ENCODE measurements around the gene ADCY3. TPM values are rescaled to one million over a fixed set of nuclear protein-coding genes. Genes with fewer than 3 reads are reported as not detected.

The ADCY3 gene
- total RNA-seq, 1 experiment from 2014 or later = 71.1 TPM

DNA sequence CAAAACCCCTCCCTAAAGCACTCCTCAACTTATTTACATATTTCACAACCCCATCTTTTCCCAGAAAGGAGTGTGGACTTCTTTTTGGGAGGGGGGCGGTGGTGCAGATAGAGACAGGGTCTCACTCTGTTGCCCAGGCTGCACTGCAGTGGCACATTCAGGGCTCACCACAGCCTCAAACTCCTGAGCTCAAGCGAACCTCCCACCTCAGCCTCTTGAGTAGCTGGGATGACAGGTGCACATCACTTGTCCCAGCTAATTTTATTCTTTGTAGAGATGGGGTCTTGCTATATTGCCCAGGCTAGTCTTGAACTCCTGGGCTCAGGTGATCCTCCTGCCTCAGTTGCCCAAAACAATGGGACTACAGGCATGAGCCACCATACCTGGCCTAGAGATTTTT lies 44.1 kb downstream of the ADCY3 start:
- no peak for ATAC-seq

DNA sequence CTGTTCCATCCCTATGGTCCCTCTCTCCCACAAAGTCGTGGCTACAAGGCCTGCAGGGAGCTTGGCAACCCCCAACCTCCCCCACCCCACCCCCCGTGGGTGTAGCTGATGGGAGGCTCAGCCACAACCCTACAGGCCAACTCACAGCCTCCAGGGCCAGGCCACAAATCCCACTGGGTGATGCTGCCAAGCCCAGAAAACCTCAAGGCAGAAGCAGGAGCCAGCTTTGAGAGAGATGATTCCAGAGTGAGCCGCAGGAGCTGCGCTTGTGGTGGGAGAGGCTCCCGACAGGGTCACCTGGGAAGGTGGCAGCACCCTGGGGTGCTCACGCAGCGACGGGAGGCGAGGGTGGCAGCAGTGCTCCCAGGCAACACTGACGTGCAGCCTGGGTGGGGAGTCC lies 44.8 kb downstream of the ADCY3 start:
- Histone ChIP-seq H3K4me3 (replicated peaks in 1 of 2; ENCODE audit: low read depth in 1 of 2, low read length in 2 of 2) (no peak overlapping the region), H4K20me1 (ENCODE audit: insufficient read depth) (no peaks in the 10 kb centered on the region), H3K27ac (ENCODE audit: low read depth, low read length) (no peak overlapping the region), H3K4me2 (ENCODE audit: low read length) (no peak overlapping the region), H3K36me3 (ENCODE audit: control insufficient read depth in 1 of 2, insufficient read depth in 2 of 2, low read length in 2 of 2) (peaks cover 2 to 3% of the 10 kb centered on the region in 2 experiments; a peak in 2 of 4 replicates), H3K27me3 (ENCODE audit: insufficient read depth, low read length) (no peaks in the 10 kb centered on the region), H3K9ac (ENCODE audit: low read length) (no peak overlapping the region), H3K9me2 (ENCODE audit: insufficient read depth) (no peaks in the 10 kb centered on the region), H3K4me1 (ENCODE audit: control insufficient read depth in 1 of 2, insufficient read depth in 2 of 2, low read length in 2 of 2) (no peaks in the 10 kb centered on the region), H2AFZ (ENCODE audit: low read depth, low read length, poor library complexity, severe bottlenecking) (no peak overlapping the region), H3K9me3 (ENCODE audit: control insufficient read depth in 1 of 2, insufficient read depth in 1 of 2, low read depth in 1 of 2, low read length in 2 of 2) (no peaks in the 10 kb centered on the region), H3K79me2 (ENCODE audit: insufficient read depth, low read length) (peaks cover 9% of the 10 kb centered on the region; the same call in 1 of the 2 replicates)
- DNase-seq (ENCODE audit: low read depth, low spot score) = no peak
- ChIA-PET RAD21 (ENCODE audit: low non-redundant PET in 1 of 2, low total read pairs in 2 of 2, uncharacterized antibody in 2 of 2, unreplicated experiment in 2 of 2) (no interaction called here), CTCF (no interaction called here), POLR2A (interaction anchor here (0.6 kb wide), 1 partner anchor 68 kb away, joined by 3 read pairs; no protein-coding TSS in a partner anchor)
- TF ChIP-seq, protein P1, sequence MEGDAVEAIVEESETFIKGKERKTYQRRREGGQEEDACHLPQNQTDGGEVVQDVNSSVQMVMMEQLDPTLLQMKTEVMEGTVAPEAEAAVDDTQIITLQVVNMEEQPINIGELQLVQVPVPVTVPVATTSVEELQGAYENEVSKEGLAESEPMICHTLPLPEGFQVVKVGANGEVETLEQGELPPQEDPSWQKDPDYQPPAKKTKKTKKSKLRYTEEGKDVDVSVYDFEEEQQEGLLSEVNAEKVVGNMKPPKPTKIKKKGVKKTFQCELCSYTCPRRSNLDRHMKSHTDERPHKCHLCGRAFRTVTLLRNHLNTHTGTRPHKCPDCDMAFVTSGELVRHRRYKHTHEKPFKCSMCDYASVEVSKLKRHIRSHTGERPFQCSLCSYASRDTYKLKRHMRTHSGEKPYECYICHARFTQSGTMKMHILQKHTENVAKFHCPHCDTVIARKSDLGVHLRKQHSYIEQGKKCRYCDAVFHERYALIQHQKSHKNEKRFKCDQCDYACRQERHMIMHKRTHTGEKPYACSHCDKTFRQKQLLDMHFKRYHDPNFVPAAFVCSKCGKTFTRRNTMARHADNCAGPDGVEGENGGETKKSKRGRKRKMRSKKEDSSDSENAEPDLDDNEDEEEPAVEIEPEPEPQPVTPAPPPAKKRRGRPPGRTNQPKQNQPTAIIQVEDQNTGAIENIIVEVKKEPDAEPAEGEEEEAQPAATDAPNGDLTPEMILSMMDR (IDR thresholded peaks at IDR 0.05 in 2 of 3, conservative IDR thresholded peaks at IDR 0.05 in 1 of 3; ENCODE audit: borderline replicate concordance in 1 of 3, insufficient read depth in 1 of 3, low read depth in 2 of 3, low read length in 2 of 3) = no peak
- TF ChIP-seq SP1 (IDR thresholded peaks at IDR 0.05; ENCODE audit: low read depth) = no peak
- no peak for TF ChIP-seq CEBPB (IDR thresholded peaks at IDR 0.05; ENCODE audit: low read depth)
- no peak for TF ChIP-seq TCF7L2 (IDR thresholded peaks at IDR 0.05; ENCODE audit: borderline replicate concordance, extremely low read depth, insufficient read depth, insufficient read length)
- no peak for TF ChIP-seq RAD21 (IDR thresholded peaks at IDR 0.05; ENCODE audit: low read depth)
- TF ChIP-seq, protein P2, sequence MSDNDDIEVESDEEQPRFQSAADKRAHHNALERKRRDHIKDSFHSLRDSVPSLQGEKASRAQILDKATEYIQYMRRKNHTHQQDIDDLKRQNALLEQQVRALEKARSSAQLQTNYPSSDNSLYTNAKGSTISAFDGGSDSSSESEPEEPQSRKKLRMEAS (IDR thresholded peaks at IDR 0.05) = no peak
- no peak for TF ChIP-seq ZFX (IDR thresholded peaks at IDR 0.05)
- TF ChIP-seq JUND (IDR thresholded peaks at IDR 0.05) = no peak
- TF ChIP-seq EZH2phosphoT487 (IDR thresholded peaks at IDR 0.05; ENCODE audit: borderline replicate concordance) = no peak
- TF ChIP-seq ZNF274 (IDR thresholded peaks at IDR 0.05; ENCODE audit: low read depth, low read length) = no peak
- TF ChIP-seq YY1 (IDR thresholded peaks at IDR 0.05; ENCODE audit: extremely low read depth, insufficient replicate concordance, low read depth, low read length) = no peak
- no peak for TF ChIP-seq ELF1 (IDR thresholded peaks at IDR 0.05; ENCODE audit: borderline replicate concordance, low read depth)
- no peak for TF ChIP-seq SRF (IDR thresholded peaks at IDR 0.05; ENCODE audit: low read depth)
- TF ChIP-seq EGR1 (IDR thresholded peaks at IDR 0.05; ENCODE audit: low read depth) = no peak
- TF ChIP-seq FOSL1 (IDR thresholded peaks at IDR 0.05; ENCODE audit: low read depth) = no peak
- TF ChIP-seq EZH2 (IDR thresholded peaks at IDR 0.05) = no peak
- no TSS peak for BruUV-seq (replicated peaks)
- ATAC-seq = no peak
- intact Hi-C loops (cut with micrococcal nuclease) = no loop called here

More for the DNA sequence above, 44.1 kb downstream of the ADCY3 start:
- Histone ChIP-seq H4K20me1 (ENCODE audit: insufficient read depth) (no peaks in the 10 kb centered on the region), H3K4me1 (ENCODE audit: control insufficient read depth in 1 of 2, insufficient read depth in 2 of 2, low read length in 2 of 2) (no peaks in the 10 kb centered on the region), H2AFZ (ENCODE audit: low read depth, low read length, poor library complexity, severe bottlenecking) (no peak overlapping the region), H3K4me2 (ENCODE audit: low read length) (no peak overlapping the region), H3K27me3 (ENCODE audit: insufficient read depth, low read length) (no peaks in the 10 kb centered on the region), H3K27ac (ENCODE audit: low read depth, low read length) (no peak overlapping the region), H3K4me3 (replicated peaks in 1 of 2; ENCODE audit: low read depth in 1 of 2, low read length in 2 of 2) (no peak overlapping the region), H3K9ac (ENCODE audit: low read length) (no peak overlapping the region), H3K36me3 (ENCODE audit: control insufficient read depth in 1 of 2, insufficient read depth in 2 of 2, low read length in 2 of 2) (peaks cover under 1 to 3% of the 10 kb centered on the region in 2 experiments; a peak in 2 of 4 replicates), H3K79me2 (ENCODE audit: insufficient read depth, low read length) (peaks cover 11% of the 10 kb centered on the region; the same call in 1 of the 2 replicates), H3K9me2 (ENCODE audit: insufficient read depth) (no peaks in the 10 kb centered on the region), H3K9me3 (ENCODE audit: control insufficient read depth in 1 of 2, insufficient read depth in 1 of 2, low read depth in 1 of 2, low read length in 2 of 2) (no peaks in the 10 kb centered on the region)
- ChIA-PET POLR2A (no interaction called here), RAD21 (ENCODE audit: low non-redundant PET in 1 of 2, low total read pairs in 2 of 2, uncharacterized antibody in 2 of 2, unreplicated experiment in 2 of 2) (no interaction called here), CTCF (no interaction called here)
- intact Hi-C loops (cut with micrococcal nuclease) = no loop called here
- no peak for DNase-seq (ENCODE audit: low read depth, low spot score)
- TF ChIP-seq SP1 (IDR thresholded peaks at IDR 0.05; ENCODE audit: low read depth) (no peak), EGR1 (IDR thresholded peaks at IDR 0.05; ENCODE audit: low read depth) (no peak), CEBPB (IDR thresholded peaks at IDR 0.05; ENCODE audit: low read depth) (no peak), FOSL1 (IDR thresholded peaks at IDR 0.05; ENCODE audit: low read depth) (no peak)
- no TSS peak for BruUV-seq (replicated peaks)

All from HCT116 (cell line).